HG02763 (cell line): ENCODE data around the gene TECPR1.
A peak's percentile ranks its signal among the peaks of the same experiment; 100 is the strongest.

Experiments
- ATAC-seq: cut with Tn5 transposase; IDR thresholded peaks from one replicate; pipeline ENCODE4 v1.9.1; 2021; ENCODE audit warnings: mild to moderate bottlenecking, moderate library complexity; ENCODE audit not compliant: unreplicated experiment

Gene TECPR1

DNA sequence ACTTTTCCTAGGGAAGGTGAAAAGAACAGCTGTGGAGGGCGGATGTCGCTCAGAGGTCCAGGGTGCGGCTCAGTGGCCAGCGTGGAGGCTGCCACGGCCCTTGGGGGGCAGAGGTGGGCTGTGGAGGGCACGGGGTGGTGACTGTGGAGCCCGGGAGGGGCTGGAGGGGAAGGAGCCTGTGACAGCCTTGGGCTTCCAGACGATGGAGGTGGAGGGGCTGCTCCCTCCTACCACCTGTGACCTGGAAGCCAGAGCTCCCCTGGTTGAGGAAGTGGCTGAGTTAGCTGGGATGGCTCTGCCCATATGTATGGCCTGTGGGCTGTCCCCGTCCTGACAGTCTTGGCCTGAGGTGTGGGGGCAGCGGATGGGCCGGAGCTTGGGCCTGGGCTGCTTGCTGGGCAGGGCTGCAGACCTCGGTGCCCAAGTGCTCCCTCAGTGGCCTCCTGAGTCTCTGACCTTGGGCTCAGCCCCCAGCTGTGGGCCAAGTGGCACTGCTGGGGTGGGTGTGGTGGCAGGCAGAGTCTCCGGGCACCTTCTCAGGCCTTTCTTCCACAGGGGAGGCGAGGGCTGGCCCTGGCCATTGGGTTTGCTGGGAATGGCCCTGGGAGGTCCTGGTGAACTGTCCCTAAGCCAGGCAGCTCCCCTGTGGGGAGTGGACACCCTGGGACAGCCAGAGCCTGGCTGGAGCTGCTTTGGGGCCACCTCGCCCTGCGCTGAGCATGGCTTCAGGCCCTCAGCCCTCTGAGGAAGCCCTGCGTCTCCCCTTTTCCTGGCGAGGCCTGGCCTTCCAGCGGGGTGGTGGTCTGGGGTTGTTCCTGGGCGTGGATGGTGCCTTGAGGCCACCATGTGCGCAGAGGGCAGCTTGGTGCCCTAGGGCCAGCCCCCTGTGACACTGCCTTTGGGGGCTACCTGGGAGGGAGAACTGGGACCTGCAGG lies 33.4 kb upstream of the TECPR1 start:
- ATAC-seq: no peak

DNA sequence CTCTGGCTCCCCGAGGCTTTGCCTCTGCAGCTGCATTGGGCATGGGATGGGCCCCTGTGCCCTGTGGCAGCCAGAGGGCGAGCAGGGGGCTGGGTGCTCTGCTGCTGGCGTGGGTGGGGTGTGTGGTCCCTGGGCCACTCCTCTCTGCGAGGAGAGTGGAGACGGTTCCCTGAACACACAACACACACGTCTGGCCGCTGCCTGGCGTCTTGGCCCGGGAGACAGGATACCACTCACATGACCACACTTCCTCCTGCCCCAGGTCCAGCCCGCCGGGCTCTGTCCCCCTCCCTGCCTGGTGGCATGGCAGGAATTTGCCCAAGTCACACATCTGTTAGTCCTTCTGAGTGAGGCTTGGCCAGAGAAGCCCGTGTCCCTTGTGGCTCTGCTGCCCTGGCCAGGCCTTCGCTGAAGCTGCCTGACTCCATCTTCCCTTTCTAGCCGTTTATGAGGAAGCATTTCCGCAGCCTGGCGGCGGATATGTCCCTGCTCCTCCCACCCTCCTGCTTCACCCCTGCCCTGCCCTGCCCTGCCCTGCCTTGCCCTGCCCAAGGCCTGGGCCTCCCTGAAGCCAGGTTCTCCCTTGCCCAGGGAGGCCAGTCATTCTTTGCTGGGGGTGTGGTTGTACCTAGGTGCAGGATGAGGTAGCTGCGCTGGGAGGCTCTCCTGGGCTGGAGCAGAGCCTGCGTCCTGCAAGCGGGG lies 32.5 kb upstream of the TECPR1 start:
- ATAC-seq: no peak

DNA sequence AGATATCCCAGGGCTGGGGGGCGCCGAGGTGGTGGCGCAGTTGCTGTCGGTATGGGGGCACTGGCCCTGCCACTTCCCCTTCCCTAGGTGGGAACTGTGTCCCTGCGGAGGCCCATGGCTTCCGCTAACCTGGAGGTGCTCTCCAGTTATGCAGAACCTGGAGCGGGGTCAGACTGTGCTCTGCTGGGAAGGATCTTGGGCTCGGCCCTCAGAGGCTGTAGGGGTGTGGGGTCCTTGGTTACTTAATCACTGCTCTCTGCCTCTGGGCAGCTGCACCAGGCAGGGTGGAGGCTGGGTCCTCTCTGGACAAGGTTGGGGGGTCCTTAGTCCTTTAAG lies 31.8 kb upstream of the TECPR1 start:
- ATAC-seq: no peak

GRCh38 chr7:98283127-98283886 lies 31.3 kb upstream of the TECPR1 start:
- no peak for ATAC-seq

DNA sequence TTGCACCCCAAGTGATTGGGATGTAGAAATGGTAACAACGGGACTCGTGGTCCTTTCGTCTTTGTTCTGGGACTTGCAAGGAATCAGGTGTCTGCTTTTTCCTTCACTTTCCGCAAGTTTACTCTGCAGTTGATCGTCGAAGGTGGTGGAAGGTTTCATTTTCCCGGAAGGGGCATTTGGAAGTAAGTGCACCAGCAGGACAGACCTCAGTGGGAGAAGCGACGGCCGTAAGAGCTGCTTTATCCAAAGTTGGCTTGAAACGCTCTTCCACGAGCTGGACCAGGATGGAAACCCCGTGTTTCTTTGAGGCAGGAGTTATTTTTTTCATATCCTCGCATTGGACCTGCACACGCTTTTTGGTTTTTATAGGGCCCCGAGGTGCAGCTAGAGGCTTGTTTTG lies 30.7 kb upstream of the TECPR1 start:
- no peak for ATAC-seq

- ATAC-seq: peak; percentile 26
These were observed 29.9 kb upstream of the TECPR1 start for GRCh38 chr7:98281757-98282606.

GRCh38 chr7:98280791-98281756 lies 29.0 kb upstream of the TECPR1 start, which contains the start of gene BRI3:
Gene BRI3, plus strand, starts transcription at chr7:98281686. Its CDS starts 110 bp downstream, at chr7:98281796.
- peak; percentile 74 for ATAC-seq

DNA sequence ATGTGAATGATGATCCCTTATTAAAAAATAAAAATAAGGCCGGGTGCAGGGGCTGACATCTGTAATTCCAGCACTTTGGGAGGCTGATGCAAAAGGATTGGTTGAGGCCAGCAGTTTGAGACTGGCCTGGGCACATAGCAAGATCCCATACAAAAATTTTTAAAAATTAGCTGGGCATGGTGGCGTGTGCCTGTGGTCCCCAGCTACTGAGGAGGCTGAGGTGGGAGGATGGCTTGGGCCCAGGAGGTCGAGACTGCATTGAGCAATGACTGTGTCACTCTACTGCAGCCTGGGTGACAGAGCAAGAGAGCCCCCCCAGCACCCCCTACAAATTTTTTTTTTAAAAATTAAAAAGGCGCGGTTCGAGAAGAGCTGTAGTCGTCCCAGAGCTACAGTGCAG lies 28.3 kb upstream of the TECPR1 start:
- ATAC-seq: no peak

- ATAC-seq: no peak
These were observed 26.9 kb upstream of the TECPR1 start for GRCh38 chr7:98278936-98279335.

DNA sequence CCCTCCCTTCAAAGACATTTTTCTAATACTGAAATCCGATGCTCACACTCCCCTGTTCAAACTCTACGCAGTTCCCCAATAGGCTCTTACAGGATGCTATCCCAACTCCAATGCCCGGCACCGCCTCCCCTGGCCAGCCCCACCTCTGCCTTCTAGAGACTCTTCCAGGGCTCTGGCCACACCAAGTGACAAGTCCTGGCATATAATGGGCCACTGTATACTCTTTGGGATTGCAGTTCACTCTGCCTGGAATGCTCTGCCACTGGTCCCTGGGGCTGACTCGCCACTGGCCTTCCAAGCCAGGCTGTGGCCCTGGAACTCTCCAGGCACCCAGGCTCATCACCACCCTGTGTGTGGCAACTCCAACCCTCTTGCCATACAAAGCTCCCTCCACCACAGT lies 26.4 kb upstream of the TECPR1 start:
- no peak for ATAC-seq

DNA sequence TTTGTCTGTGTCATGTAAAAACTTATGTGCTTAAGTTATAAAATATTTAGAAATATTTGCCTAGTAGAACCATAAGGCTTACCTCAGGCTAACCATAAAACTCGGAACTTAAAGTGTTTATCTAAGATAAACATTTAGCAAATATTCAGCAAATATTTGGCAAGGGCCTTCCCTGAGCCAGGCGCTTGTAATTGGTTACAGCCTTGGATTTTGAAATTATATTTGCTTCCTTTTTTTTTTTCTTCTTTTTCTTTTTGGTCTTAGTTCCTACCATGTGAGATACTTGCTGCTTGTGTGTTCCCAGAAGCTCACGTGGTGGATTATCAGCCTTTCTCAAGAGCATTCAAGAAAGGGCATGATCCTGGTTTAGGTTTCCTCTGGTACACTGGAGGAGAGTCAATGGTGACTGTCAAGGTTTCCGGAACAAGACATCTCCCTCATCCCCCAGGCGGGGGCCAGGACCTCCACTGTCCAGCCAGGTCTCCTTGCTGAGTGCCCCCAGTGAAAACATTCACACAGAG lies 24.3 kb upstream of the TECPR1 start:
- no peak for ATAC-seq

DNA sequence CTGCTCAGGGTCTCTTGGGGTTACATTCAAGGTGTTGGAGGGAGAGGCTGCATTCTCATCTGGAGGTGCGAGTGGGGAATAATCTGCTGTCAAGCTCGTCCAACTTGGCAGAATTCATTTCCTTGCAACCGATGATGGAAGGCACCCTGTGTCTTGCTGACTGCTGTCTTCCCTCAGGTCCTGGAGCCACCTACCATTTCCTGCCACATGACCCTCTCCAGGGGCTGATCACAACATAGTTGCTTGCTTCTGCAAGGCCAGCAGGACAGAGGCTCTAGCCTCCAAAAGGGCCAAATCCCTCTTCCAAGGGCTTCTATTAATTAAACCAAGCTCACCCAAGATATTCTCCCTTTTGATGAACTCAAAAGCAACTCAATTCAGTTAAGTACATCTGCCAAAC lies 15.3 kb upstream of the TECPR1 start:
- no peak for ATAC-seq

GRCh38 chr7:98266840-98267239 lies 14.8 kb upstream of the TECPR1 start:
- no peak for ATAC-seq

DNA sequence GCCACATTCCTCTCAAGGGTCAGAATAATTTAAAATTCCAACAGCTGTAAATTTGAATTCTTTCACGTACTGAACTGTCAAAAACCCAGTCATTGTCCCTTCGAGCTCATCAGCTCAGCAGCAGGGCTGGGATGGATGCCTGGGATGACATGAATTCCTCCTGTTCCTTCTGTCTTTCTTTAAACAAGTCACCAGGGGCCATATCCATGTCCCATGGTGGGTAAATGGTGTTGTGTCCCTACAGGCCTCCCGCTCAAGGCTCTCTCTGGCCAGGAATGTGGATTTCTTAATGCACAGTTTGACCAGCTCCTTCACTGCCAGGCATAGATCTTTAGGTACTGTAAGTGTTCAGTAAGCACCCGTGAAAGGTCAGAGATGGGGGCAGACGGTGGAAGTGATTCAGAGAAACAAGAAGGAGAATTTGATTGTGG lies 13.8 kb upstream of the TECPR1 start:
- no peak for ATAC-seq

DNA sequence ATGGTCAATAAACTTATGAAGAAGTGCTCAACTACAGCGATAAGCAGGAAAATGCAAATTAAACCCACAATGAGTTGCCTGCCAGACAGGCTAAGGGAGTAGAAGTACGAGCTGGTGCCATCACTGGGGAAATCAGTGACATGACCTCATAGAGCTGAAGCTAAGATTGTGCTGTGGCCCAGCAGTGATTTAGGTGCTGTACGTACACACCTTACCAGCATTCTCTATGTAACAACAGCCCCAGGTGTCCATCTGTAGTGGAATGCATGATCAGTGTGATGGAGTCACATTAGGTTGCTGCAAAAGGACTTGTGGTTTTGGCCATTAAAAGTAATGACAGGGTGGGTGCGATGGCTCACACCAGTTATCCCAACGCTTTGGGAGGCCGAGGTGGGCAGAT lies 5.7 kb upstream of the TECPR1 start:
- ATAC-seq: no peak

- no peak for ATAC-seq
These were observed 4.4 kb upstream of the TECPR1 start for GRCh38 chr7:98256431-98256830.

DNA sequence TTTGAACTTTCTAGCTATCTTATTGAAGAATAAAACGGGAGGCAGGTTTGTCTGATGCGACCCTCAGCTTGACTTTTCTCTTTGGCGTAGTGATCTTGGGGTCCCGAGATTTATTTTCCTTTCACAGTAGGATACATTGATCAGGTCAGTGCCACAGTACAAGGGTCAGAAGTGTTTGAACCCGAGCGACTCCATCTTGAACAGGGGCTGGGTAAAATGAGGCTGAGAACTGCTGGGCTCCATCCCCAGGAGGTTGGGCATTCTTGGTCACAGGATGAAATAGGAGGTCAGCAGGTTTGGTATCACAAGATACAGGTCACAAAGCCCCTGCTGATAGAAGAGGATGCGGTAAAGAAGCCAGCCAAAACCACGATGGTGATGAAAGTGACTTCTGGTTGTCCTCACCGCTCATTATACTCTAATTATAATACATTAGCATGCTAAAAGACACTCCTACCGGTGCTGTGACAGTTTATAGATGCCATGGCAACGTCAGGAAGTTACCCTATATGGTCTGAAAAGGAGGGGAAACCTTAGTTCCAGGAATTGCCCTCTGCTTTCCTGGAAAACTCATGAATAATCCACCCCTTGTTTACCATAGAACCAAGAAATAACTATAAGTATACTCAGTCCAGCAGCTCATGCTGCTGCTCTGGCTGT lies 3.0 kb upstream of the TECPR1 start:
- no peak for ATAC-seq

DNA sequence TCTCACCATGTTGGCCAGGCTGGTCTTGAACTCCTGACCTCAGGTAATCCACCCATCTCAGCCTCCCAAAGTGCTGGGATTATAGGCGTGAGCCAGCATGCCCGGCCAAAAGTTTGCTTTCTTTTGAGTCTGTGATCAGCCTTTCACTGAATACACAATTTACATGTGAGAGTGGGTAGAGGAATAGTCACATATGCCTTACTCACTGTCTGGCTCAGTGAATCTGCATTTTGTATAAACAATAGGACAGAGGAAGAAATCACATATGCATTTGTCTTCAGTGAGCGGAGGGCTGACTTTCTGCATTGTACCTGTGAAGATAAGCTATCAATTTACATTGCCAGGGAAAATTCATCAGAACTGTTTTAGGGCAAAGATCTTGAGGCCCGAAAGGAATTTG lies 2.5 kb upstream of the TECPR1 start:
- ATAC-seq: no peak
